ENCODE data around the gene PSMD4.
"Not testable (repeated sequence)": the region's sequence is repeated elsewhere in the genome, so short reads cannot be mapped to it uniquely, and the experiment has no call there.

PSMD4 gene

GRCh38 chr1:151273924-151274466, 19.5 kb downstream of the PSMD4 start:
- no peak for DNase-seq (ENCODE audit: low read depth)

- DNase-seq (ENCODE audit: low read depth) = not testable (repeated sequence)
These were observed 20.8 kb downstream of the PSMD4 start for GRCh38 chr1:151275341-151275740.

GRCh38 chr1:151277249-151277648, 22.7 kb downstream of the PSMD4 start:
- no peak for DNase-seq (ENCODE audit: low read depth)

GRCh38 chr1:151281225-151281968, 26.9 kb downstream of the PSMD4 start:
- DNase-seq (ENCODE audit: low read depth) = peak; percentile 96

GRCh38 chr1:151281969-151282882, 27.7 kb downstream of the PSMD4 start, which contains the start of gene ZNF687:
ZNF687 (plus strand) TSS chr1:151282299; CDS start chr1:151286292, 3,993 bp downstream.
- peak; percentile 99 for DNase-seq (ENCODE audit: low read depth)

GRCh38 chr1:151282883-151283725, 28.6 kb downstream of the PSMD4 start:
- DNase-seq (ENCODE audit: low read depth) = peak; percentile 61

- DNase-seq (ENCODE audit: low read depth) = no peak
These were observed 29.6 kb downstream of the PSMD4 start for GRCh38 chr1:151284013-151284577.

- DNase-seq (ENCODE audit: low read depth) = no peak
These were observed 32.2 kb downstream of the PSMD4 start for GRCh38 chr1:151286619-151287340.

GRCh38 chr1:151287341-151287699, 32.8 kb downstream of the PSMD4 start:
- DNase-seq (ENCODE audit: low read depth) = no peak

- no peak for DNase-seq (ENCODE audit: low read depth)
These were observed 33.4 kb downstream of the PSMD4 start for GRCh38 chr1:151287767-151288500.

- DNase-seq (ENCODE audit: low read depth) = no peak
These were observed 34.0 kb downstream of the PSMD4 start for GRCh38 chr1:151288502-151288901.

- DNase-seq (ENCODE audit: low read depth) = no peak
These were observed 34.8 kb downstream of the PSMD4 start for GRCh38 chr1:151289080-151289935.

GRCh38 chr1:151289991-151290708, 35.6 kb downstream of the PSMD4 start:
- DNase-seq (ENCODE audit: low read depth) = no peak

- no peak for DNase-seq (ENCODE audit: low read depth)
These were observed 36.3 kb downstream of the PSMD4 start for GRCh38 chr1:151290709-151291303.

- no peak for DNase-seq (ENCODE audit: low read depth)
These were observed 37.9 kb downstream of the PSMD4 start for GRCh38 chr1:151292207-151293030.

- DNase-seq (ENCODE audit: low read depth) = no peak
These were observed 38.6 kb downstream of the PSMD4 start for GRCh38 chr1:151293093-151293492.

Data from CMK (cell line).